ENCODE results near the gene CFAP46.
"Not testable (repeated sequence)": the region's sequence is repeated elsewhere in the genome, so short reads cannot be mapped to it uniquely, and the experiment has no call there.

Gene CFAP46

GRCh38 chr10:132785723-132786475, 156.5 kb downstream of the CFAP46 start, which contains the start of gene NKX6-2:
Gene NKX6-2, minus strand, starts transcription at chr10:132786147. Its CDS starts 199 bp downstream, at chr10:132785948.
- no peak for DNase-seq

DNA sequence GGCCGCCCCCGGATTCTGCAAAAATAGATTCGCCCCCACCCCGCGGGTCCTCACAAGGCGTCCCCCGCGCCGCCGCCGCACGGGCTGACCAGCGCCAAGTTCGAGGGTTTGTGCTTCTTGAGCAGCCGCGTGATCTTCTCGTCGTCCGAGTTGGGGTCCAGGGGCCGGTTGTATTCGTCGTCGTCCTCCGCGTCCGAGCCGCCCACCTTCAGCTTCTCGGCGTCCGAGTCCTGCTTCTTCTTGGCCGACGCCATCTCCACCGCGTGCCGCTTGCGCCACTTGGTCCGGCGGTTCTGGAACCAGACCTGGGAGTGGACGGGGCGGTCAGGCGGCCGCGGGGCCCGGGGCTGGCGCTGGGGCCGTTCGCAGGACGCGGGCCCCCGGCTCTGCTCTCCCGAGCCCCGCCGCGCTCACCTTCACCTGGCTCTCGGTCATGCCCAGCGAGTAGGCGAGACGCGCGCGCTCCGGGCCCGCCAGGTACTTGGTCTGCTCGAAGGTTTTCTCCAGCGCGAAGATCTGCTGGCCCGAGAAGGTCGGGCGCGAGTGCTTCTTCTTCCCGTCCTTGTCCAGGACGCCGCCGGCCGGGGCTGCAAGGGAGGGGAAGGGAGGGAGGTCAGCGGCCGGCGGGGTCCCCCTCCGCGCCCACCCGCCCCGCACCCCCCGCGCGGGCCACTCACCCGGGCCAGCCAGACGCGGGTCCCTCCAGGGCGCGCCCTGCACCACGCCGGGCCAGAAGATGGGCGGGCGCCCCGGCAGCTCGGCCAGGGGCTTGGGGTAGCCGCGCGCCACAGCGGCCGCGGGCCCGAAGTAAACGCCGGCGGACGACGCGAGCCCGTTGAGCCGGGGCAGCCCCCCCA, 157.3 kb downstream of the CFAP46 start:
- DNase-seq: no peak

- DNase-seq: no peak
These were observed 158.2 kb downstream of the CFAP46 start for GRCh38 chr10:132783940-132784865.

- no peak for DNase-seq
These were observed 159.0 kb downstream of the CFAP46 start for GRCh38 chr10:132783165-132783939.

- no peak for DNase-seq
These were observed 160.8 kb downstream of the CFAP46 start for GRCh38 chr10:132781556-132781955.

DNA sequence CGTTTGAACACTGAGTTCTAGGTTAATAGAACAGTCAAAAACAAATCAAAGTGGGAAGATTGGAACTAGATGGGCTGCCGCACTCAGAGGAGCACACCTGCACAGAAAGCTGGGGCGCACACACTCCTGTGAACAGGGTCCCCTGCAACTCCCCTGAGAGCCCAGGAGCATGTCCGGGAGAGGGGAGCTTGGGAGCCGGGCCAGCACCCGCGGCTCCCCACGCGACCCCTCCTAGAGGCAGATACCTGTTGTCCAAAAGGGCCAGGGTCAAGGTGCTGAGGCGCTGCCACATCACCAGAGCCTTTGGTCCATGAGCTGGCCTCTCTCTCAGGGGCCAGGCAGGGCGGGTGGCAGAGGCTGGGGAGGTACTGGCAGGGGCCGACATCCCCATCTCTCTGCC, 162.0 kb downstream of the CFAP46 start:
- no peak for DNase-seq

GRCh38 chr10:132779549-132780294, 162.6 kb downstream of the CFAP46 start:
- DNase-seq: no peak

- DNase-seq: no peak
These were observed 164.9 kb downstream of the CFAP46 start for GRCh38 chr10:132777441-132777840.

DNA sequence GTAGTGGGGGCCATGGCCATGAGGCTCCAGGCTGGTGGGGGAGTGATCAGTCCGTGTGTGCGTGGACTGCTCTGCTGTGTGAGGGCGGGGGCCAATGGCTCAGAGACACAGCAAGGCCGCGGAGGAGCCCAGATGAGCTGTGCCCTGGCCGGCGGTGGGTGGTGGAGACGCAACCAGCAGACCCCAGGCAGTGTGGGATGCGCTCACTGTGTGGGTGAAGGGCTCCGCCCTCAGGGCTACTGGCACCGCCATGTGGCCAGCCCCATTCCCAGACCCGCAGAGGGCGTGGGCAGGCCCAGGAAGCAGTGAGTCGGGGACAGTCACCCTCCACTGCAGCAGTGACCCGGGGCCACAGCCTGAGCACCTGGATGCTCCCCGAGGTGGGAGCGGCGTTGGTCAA, 165.5 kb downstream of the CFAP46 start:
- DNase-seq: no peak

DNA sequence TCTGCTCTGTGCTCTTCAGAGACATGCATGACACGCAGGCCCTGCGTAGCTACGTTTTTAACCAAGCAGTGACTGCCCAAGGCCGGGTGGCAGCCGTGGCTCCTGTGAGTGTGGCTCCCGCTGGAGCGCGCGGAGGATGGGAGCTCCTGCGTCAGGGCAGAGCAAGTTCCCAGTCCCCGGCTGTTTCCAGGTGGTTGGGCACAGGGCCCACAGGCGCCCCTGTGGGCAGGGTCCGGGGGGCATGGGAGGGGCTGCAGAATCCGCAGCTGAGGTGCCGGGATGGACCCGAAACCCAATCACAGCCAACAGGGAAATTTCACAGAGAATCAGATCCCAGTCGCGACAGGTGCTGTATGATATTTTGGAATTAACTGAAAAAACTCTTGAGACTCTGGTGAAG, 166.2 kb downstream of the CFAP46 start:
- DNase-seq: no peak

DNA sequence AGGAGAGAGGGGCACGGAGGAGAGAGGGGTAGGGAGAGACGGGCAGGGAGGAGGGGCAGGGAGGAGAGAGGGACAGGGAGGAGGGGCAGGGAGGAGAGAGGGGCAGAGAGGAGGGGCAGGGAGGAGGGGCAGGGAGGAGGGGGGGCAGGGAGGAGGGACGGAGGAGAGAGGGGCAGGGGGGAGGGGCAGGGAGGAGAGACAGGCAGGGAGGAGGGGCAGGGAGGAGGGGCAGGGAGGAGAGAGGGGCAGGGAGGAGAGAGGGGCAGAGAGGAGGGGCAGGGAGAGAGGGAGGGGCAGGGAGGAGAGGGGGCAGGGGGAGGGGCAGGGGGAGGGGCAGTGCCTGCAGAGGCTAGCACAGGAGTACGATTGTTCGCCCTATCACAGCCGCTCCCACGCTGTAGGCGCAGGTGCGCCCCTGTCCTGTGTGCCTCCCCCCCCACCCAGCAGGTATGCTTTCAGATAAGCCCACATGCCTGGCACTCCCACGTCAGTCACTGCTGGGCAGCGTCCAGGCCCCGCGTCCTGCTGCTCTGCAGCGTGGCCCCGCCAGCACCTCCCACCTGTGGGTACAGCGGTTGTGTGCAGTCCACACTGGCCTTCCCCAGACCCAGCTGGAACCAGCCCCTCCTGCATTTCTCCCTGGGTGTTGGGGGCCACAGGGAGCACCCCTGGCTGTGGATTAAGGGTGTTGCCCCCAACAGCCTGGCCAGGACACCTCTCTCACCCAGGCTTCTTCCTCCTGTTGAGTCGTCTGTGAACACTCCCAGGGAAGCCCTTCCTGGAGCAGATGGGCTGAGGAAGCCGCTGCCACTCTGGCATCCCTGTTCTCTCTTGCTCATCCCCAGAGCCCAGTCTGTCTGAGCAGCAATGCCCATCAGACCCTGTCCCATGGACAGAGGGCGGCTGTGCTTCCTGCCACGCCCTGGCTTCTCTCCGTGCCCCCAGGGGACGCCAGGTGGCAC, 167.2 kb downstream of the CFAP46 start:
- DNase-seq: no peak

- DNase-seq: no peak
These were observed 168.0 kb downstream of the CFAP46 start for GRCh38 chr10:132774181-132774901.

DNA sequence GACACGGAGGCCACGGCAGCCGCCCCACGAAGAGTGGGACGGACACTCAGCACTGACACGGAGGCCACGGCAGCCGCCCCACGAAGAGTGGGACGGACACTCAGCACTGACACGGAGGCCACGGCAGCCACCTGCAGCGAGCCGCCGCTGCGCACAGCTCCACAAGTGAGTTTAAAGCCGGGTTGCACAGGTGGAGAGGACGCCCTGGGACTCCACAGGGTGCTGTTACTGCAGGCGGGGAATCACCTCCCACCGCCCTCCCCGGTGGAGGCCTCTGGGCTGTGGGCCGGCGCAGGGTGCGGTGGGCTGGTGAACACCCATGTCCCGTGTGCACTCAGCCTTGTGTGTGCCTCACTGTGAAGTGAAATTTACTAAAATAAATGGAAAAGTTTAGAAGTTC, 169.6 kb downstream of the CFAP46 start:
- not testable (repeated sequence) for DNase-seq

DNA sequence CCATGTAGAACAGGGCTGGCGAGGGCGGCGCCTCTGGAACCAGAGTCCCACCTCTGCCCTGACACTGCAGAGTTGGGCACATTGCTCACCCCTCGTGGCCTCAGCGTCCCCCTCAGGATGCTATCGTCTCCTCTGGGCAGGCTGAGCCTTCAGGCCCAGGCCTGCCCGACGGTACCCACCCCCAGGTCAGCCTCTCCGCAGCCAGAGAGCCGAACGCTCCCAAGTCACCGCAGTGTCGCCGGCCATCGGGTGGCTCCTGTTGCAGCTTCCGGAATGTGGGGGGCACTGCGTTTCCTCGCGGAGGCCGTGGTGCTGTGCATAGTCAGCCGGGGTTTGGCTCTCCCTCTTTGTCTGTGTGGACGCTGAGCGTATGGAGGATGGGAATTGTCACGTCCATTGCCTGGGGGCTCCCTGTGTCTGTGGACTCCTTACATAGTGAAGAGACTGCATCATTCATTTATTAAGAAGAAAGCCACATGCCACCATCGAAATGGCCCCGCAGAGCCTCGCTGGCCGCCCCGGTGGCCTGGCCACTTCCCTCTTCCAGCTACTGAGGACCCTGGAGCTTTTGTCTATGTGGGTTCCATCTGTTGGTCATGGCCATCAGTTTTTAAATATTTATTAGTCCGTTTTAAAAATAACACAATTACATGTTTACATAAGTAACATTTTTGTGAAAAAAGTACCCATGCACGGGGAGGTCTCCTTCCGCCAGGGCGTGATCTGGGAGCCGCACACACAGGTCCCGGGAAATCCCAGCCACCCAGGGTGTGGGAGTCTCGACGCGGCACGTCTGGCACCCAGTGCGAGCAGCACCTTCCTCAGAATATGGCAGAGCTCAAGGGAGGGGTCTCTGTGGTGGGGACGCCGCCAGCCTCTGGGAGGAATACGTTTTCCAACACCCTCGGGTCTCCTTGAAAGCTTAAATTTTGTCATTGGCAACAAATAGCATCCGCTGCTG, 172.0 kb downstream of the CFAP46 start:
- DNase-seq: no peak

DNA sequence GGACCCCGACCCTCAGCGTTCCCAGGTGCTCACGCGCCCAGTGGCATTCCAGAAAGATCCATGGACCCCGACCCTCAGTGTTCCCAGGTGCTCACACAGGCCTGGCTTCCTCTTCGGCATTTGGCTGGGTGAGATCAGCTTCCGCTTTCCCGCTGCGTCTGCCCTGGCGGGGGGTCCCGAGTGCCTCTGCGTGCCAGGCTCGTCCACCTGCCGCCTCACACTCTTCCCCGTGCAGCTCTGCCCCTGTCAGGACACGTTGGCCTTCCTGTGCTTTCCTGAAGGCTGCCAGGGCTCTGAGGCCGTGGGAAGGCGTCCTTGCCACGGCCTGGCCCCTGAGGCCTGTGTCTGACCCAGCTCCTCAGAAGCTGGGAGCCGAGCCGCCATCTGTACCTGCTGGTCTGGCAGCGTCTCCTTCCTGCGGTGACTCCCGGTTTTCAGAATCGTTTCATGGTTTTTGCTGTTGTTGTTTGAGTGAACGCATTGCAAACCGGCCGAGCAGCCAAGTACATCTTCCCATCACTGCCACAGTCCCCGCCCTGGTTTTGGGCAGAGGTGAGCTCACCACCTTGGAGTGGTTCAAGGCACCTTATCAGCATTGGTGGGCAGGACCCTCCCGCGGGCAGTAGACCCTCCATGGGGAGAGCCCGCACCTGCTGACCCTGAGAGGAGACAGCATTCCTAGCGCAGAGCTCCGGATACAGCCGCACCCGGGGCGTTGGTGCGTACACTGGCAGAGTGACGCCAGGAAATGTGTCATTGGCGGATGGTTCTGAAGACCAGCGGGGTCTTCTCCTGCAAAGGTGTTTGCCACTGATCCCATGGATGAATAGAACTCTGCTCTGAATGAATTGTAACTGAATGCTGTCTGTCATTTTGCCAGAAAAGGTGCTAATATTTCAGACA, 173.8 kb downstream of the CFAP46 start:
- DNase-seq: no peak

- no peak for DNase-seq
These were observed 176.1 kb downstream of the CFAP46 start for GRCh38 chr10:132766291-132766690.

- no peak for DNase-seq
These were observed 176.9 kb downstream of the CFAP46 start for GRCh38 chr10:132765435-132765834.

Data from NCI-H187 treated with DMSO at 0.1 percent for 48 hours (cell line).